DMS153 treated with DMSO at 0.1 percent for 48 hours (cell line): ENCODE results near the gene BMAL1.

Experiments used
- DNase-seq: peaks from one replicate; lab custom pipeline; 2025; ENCODE audit not compliant: unreplicated experiment; lab: John Stamatoyannopoulos, UW

The BMAL1 gene

GRCh38 chr11:13339195-13340153 lies 61.9 kb downstream of the BMAL1 start:
- no peak for DNase-seq

- DNase-seq, result no peak
Observed at GRCh38 chr11:13341026-13341425, 63.4 kb downstream of the BMAL1 start.

GRCh38 chr11:13343067-13343466 lies 65.5 kb downstream of the BMAL1 start:
- DNase-seq, result no peak

- DNase-seq, result peak; percentile 74
Observed at GRCh38 chr11:13343931-13344717, 66.5 kb downstream of the BMAL1 start.

GRCh38 chr11:13344818-13345217 lies 67.2 kb downstream of the BMAL1 start:
- no peak for DNase-seq

GRCh38 chr11:13346470-13346869 lies 68.9 kb downstream of the BMAL1 start:
- DNase-seq, result no peak

- no peak for DNase-seq
Observed at GRCh38 chr11:13347901-13348300, 70.3 kb downstream of the BMAL1 start.

GRCh38 chr11:13348305-13348704 lies 70.7 kb downstream of the BMAL1 start:
- no peak for DNase-seq

- DNase-seq, result no peak
Observed at GRCh38 chr11:13349046-13349445, 71.5 kb downstream of the BMAL1 start.

GRCh38 chr11:13349581-13349980 lies 72.0 kb downstream of the BMAL1 start:
- no peak for DNase-seq

GRCh38 chr11:13352711-13353110 lies 75.1 kb downstream of the BMAL1 start:
- DNase-seq, result no peak

GRCh38 chr11:13354335-13354734 lies 76.7 kb downstream of the BMAL1 start:
- no peak for DNase-seq

GRCh38 chr11:13355191-13355590 lies 77.6 kb downstream of the BMAL1 start:
- DNase-seq, result no peak

GRCh38 chr11:13357232-13357631 lies 79.6 kb downstream of the BMAL1 start:
- no peak for DNase-seq

GRCh38 chr11:13358596-13359270 lies 81.1 kb downstream of the BMAL1 start:
- no peak for DNase-seq

GRCh38 chr11:13362596-13363109 lies 85.1 kb downstream of the BMAL1 start:
- no peak for DNase-seq

- DNase-seq, result no peak
Observed at GRCh38 chr11:13364388-13364787, 86.8 kb downstream of the BMAL1 start.

- no peak for DNase-seq
Observed at GRCh38 chr11:13366266-13367026, 88.9 kb downstream of the BMAL1 start.

GRCh38 chr11:13367115-13367514 lies 89.5 kb downstream of the BMAL1 start:
- no peak for DNase-seq

- no peak for DNase-seq
Observed at GRCh38 chr11:13368041-13368446, 90.5 kb downstream of the BMAL1 start.
